Omental fat pad (tissue), 4 donors: ENCODE results near the gene PDXDC1. TPM values are rescaled to one million over a fixed set of nuclear protein-coding genes. Genes with fewer than 3 reads are reported as not detected.
"Not testable (repeated sequence)": the region's sequence is repeated elsewhere in the genome, so short reads cannot be mapped to it uniquely, and the experiment has no call there.

Source experiments
- ATAC-seq: fragments of 150-250 bp; one replicate; pipeline ENCODE4 v1.9.1; 2016; ENCODE audit warnings: mild to moderate bottlenecking, moderate library complexity; ENCODE audit not compliant: low FRiP score
- DNase-seq: peaks from one replicate; pipeline ENCODE4 v3.0.0-alpha.2; 2019; ENCODE audit warnings: low spot score
- small RNA-seq: library from RNA; depleted of rRNA; stranded (forward); fragments of <200 nt; gene quantifications from one replicate; pipeline ENCODE3, GENCODE V24; 2016
- total RNA-seq, 4 donors: library from RNA; depleted of rRNA; stranded (reverse); fragments of >200 nt; gene quantifications; one replicate each; pipeline ENCODE4 v1.1.0, GENCODE V29; 2016

Gene PDXDC1
- total RNA-seq, 4 donors from 2014 or later: 55.8 to 80.8 (median 66.6) TPM

DNA sequence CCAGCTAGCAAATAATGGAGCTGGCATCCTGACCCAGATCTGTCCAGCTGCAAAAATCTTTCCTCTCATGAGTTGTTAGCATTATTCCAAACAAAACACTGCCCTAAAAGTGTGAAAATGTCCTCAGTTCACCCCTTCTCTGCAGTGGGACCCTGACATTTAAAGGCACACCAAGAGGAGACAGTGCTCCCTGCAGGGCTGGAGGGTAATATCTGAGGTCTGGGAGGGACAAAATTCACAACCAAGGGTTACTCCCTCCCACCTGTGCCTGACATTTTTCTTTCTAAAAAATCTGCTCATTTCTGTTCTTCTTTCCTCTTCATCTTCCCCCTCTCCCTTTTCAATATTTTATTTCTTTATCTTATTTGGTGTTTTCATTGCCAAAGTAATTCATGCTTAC, 191.4 kb downstream of the PDXDC1 start:
- not testable (repeated sequence) for DNase-seq, ATAC-seq

DNA sequence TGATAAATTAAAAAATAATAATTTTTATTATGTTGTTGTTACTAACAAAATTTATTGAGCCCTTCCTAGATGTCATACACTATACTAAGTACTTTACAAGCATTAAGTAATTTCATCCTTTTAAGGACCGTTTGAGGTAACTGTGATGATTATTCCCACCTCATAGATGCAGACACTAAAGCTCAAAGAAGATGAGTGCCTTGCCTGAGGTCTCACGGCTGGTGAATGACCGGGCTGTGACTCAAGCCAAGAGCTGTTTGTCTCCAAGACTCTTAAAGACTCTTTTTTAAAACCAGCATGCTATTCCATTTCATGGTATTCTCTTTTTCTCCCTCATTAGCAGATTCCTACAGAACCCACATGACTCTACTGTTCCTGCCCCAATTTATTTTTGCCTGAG, 193.5 kb downstream of the PDXDC1 start:
- not testable (repeated sequence) for ATAC-seq

DNA sequence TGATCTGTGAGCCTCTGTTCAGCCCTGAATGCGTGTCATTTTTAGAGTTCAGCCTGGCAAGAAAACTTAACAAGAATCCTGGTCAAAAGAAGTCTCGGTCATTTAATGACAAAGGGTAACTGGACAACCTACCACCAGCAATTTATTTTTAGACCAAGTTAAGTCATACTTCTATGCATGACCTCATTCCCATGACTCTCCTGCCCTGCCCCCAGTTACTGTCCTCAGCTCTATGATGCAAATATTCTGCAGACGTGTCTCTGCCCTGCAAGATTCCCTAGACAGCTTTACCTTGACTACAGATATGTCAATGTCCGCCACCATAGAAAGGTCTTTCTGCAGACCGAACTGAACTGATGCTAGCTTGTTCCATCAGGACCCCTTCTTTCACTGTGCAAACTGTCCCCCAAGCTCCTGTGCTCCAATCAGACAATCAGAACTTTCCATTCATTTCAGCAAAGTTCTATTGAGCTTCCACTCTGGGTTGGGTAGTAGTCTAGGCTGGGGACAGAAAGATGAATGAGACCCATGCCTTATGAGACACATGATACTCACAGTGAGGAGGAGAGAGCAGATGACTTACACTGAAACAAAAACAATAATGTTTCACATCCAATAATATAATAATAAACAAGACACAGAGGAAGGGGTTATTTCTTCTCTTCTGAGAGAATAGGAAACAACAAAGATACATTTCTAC, 194.3 kb downstream of the PDXDC1 start:
- not testable (repeated sequence) for DNase-seq, ATAC-seq

More for the DNA sequence above, 193.5 kb downstream of the PDXDC1 start:
- not testable (repeated sequence) for DNase-seq

DNA sequence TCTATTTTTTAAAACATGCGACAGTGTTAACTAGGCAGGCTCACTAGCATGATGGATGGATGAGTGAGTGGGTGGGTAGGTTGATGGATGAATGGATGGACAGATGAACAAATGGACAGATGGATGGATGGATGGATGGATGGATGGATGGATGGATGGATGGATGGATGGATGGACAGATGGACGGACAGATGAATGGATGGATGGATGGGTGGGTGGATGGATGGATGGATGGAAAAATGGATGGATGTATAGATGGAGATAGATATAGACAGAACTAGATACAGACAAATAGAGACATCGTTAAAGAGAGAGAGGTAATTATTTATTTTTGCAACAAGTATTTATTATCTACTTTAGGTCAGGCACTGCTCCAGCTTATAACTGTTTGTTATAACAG, 205.1 kb downstream of the PDXDC1 start:
- ATAC-seq, DNase-seq: not testable (repeated sequence)

DNA sequence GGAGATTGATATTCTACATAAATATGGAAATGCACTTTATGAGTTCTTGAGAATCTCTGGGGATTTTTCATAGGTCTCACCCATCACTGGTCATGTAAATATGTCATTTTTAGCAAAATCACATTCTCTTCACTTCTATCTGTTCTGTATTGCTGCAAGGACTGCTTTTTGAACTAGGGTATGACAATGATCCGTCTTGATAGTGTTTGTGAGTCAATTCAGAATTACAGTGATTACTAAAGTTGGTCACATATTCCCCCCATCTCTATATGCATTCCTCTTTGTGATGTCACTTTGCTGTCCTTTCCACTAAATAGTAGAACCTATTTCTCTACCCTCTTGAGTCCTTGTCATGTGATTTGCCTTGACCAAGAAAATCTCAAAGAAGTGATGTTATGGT, 206.1 kb downstream of the PDXDC1 start:
- ATAC-seq, DNase-seq: not testable (repeated sequence)

- ATAC-seq, DNase-seq: not testable (repeated sequence)
These were observed 209.2 kb downstream of the PDXDC1 start for GRCh38 chr16:15184000-15184399.

Small RNAs within 50 kb of the gene (small RNA-seq; reads per million reads assigned to genes)
- gene AC138932.4: not detected
- not detected for gene MIR1972-1
- not detected for gene MIR3180-4
- not detected for gene MIR6511A1
- not detected for gene MIR6770-1
- not detected for gene RF00019

Other genes with a start within 250 kb of the PDXDC1 start
- gene NPIPA2, start 232.5 kb upstream of the PDXDC1 start, total RNA-seq: 1 to 10 TPM in 1 of 4 donors, not detected in 3; 2.3 TPM
- gene NOMO1, start 141.3 kb upstream of the PDXDC1 start, total RNA-seq: 10 to 100 TPM; 28.2 to 74.2 (median 39.6) TPM
- 10 to 100 TPM; 48.5 to 91.7 (median 68.7) TPM for gene NPIPA1, start 37.6 kb upstream of the PDXDC1 start, total RNA-seq
- 100 to 1,000 TPM in 1 of 4 donors, 10 to 100 TPM in 3; 51.4 to 104 (median 77.4) TPM for gene NTAN1, start 81.0 kb downstream of the PDXDC1 start, total RNA-seq
- 10 to 100 TPM; 29.3 to 55.4 (median 41.9) TPM for gene RRN3, start 119.2 kb downstream of the PDXDC1 start, total RNA-seq